IPS-11a (cell line): Measurements from ENCODE around the gene GINS2.

ENCODE experiments used
- H3K4me3 ChIP-seq: one replicate; pipeline ENCODE4 v1.5.1; 2013; ENCODE audit warnings: low read depth, low read length, control low read depth

The GINS2 gene

GRCh38 chr16:85655216-85656129 is 33.3 kb downstream of the GINS2 start:
- no peak overlapping the region for H3K4me3 ChIP-seq

DNA sequence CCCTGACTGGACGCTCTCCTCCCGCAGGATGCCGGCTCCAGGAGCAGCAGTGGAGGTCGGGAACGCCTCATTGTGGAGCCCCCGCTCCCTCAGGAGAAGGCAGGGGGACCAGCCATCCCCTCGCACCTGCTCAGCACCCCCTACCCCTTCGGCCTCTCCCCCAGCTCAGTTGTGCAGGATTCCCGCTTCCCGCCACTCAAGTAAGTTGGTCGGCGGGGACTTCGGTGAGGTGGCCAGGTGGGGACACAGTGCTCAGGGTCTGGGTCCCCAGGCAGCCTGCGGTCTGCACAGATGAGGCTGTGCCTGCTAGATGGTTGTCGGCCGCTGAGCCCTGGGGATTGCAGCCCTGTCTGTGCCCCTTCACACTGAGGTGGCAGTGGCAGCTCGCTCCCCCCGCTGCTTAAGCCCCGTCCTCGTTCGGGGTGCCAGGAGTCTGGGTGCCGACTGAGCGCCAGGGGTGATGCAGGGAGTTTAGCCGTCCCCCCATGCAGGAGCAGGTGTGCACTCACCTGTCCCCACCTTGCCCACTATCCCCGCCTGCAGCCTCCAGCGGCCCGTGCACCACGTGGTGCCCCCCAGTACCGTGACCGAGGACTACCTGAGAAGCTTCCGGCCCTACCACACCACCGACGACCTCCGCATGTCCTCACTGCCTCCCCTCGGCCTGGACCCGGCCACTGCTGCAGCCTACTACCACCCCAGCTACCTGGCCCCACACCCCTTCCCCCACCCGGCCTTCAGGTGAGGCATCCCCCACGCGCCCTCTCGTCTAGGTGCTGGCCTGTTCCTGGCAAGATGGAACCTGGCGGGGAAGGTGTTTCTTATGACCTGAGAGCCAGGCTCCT is 34.3 kb downstream of the GINS2 start:
- H3K4me3 ChIP-seq: no peak overlapping the region

- H3K4me3 ChIP-seq: no peak overlapping the region
Measured at GRCh38 chr16:85653290-85653891, 35.4 kb downstream of the GINS2 start.

DNA sequence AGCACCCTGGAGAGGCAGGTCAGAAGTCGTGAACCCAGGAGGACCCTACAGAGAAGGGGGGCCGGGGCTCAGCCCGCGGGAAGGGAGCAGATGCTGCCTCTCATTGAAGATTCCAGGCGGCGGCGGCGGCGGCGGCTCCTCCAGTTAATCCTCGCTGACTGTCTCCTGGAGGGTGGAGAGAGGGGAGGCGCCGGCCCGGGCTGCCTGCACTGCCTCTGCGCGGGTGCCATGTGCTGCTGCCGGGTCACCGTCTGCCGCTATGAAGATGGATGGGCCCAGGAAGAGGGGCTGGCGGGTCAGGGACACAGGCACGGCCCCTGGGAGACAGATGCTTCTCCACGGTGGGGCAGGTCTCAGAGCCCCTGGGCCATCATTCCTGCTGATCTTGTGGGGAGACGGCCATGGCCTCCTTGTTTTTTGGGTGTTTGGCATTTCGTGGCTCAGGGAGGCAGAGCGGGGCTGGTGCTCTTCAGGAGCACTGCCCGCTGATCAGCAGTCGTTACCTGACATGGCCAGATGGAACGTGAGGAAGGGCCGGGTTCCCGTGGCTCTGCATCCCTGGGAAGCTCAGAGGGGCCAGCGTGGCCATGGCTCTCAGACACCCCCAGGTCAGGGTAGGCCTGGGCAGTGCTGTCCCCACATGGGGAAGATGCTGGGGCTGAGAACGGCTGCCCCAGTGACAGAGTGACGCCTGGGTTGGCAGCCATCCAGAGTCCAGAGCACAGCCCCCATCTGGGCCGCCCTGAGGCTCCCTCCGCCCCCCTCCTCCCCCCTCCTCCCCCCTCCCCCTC is 36.1 kb downstream of the GINS2 start:
- no peak overlapping the region for H3K4me3 ChIP-seq

DNA sequence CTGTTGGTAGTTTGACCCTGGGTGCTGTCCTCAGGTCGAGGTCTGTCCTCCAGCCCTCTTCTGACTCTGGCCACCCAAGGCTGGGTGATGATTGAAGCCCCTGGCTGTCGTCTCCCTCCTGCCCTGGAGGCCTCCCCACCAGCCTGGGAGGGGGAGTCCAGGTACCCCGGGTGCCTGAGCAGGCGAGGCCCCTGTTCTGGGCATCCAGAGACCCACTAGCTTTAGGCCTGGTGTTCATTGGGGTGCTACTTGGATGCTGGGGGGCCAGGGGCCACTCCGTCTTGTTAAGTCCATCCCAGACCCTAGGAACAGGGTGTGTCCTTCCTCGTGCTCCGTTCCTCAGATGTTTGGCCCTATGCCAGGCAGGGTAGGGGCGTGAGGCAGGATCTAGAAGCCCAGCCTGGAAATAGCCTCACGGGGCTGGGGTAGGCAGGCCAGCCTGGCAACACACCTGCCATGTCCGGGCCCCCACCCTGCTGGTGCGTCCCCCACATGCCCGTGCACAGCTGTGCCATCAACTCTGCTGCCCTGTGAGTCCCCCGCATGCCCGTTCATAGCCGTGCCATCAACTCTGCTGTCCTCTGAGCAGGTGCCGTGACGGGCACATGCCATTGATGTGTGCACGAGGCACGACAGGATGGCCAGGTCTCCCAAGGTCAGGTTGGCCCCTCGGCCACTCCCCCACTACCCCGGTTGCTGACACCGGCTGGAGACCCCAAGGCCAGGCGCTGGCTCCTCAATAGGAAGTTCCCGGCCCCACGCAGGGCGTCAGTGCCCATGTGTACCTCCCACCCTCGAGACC is 36.9 kb downstream of the GINS2 start:
- no peak overlapping the region for H3K4me3 ChIP-seq

DNA sequence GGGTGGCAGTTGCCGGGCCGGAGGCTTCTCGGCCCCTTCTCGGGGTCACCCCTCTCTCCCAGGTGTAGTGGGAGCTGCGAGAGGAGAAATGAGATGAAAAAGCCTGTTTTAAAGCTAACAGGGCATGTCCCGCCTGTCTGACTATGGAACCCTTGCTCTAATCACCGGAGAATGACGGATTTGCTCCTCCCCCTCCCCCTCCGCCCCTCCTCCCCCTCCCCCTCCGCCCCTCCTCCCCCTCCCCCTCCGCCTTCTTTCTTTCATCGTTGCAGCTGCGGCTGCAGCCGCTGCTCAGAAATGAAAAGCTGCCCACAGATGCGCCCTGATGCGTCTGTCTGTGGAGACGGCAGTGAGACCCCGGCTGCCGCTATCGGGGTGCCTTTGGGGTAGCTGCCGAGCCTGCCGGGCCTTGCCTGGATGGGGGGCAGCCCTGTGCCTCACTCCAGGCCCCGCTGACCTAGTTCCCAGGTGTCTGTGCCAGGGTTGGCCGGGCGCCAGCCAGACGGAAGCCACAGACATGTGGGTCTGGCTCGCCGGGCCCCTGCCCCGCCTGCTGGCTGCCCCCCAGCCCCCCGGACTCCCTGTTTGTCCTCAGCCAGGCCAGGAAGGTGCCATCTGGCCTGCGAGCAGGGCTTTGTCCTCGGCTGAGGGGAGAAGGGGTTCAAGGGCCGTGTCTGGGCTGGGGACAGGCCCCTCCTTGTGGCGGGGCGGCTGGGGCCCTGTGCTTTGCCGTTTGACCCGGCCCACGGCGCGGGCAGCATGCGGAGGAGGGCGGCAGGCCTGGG is 37.7 kb downstream of the GINS2 start:
- no peak overlapping the region for H3K4me3 ChIP-seq

DNA sequence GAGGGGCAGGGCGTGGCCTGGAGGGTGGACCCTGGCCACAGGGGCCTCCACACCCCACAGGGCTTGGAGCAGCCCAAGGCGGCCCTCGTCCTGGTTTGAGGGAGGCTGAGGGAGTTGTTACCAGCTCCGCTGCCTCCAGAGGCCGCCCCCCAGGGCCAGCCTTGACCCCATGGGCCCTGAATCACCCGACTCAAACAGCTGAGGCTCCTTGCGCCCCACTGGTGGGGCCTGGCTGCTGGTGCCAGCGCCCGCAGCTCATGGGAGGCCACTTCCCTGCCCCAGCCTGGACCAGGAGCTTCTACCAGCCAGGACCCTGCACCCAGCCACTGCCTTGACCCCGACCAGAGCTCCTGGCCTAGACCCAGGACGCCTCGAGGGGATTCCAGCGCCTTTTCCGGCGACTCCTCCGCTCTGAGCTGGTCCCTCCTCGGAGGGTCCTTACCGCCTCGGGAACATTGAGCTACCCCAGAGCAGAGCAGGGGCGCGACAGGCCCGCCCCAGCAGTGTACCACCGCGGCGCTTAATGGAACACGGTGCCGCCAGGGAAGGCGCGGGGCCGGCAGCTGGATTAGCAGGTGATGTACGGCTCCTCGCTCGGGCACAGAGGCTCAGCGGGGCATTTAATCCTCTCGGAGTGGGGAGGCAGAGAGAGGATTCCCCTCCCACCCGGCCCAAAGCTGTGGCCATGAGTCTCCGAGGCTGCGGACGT is 38.5 kb downstream of the GINS2 start:
- no peak overlapping the region for H3K4me3 ChIP-seq

GRCh38 chr16:85649411-85650134 is 39.2 kb downstream of the GINS2 start:
- H3K4me3 ChIP-seq: no peak overlapping the region

GRCh38 chr16:85648805-85649204 is 39.9 kb downstream of the GINS2 start:
- no peak overlapping the region for H3K4me3 ChIP-seq

GRCh38 chr16:85648070-85648714 is 40.6 kb downstream of the GINS2 start:
- no peak overlapping the region for H3K4me3 ChIP-seq

DNA sequence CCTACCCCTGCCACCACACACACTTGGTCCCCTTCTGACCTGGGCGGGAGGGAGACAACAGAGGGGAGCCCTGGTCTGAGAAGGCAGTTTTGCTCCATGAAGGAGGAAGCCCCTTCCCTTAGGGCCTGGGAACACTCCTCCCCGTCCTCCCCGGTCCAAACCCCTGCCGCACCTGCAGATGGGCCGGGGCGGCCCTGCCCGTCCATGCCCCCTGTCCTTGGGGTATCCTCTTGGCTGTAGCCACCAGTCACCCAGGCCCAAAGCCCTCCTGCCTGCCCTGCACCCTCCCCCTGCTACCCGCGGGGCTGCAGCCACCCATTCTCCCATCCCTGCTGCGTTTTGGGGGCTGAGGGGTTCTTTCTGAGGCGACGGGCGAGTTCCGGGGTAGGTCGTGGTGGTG is 41.8 kb downstream of the GINS2 start:
- no peak overlapping the region for H3K4me3 ChIP-seq

- H3K4me3 ChIP-seq: no peak overlapping the region
Measured at GRCh38 chr16:85646358-85646907, 42.3 kb downstream of the GINS2 start.

GRCh38 chr16:85645021-85645589 is 43.6 kb downstream of the GINS2 start:
- no peak overlapping the region for H3K4me3 ChIP-seq

GRCh38 chr16:85644093-85644712 is 44.6 kb downstream of the GINS2 start:
- no peak overlapping the region for H3K4me3 ChIP-seq

GRCh38 chr16:85643631-85644030 is 45.1 kb downstream of the GINS2 start:
- H3K4me3 ChIP-seq: no peak overlapping the region

- no peak overlapping the region for H3K4me3 ChIP-seq
Measured at GRCh38 chr16:85642762-85643358, 45.9 kb downstream of the GINS2 start.
